Astrocyte (in vitro differentiated cells and primary cell): ENCODE measurements around the gene MAST1. TPM values are rescaled to one million over a fixed set of nuclear protein-coding genes. Genes with fewer than 3 reads are reported as not detected.

Experiments used
- DNase-seq: peaks from one replicate; pipeline ENCODE4 v3.0.0-alpha.2; 2010; ENCODE audit warnings: low read depth
- FAIRE-seq: peaks from 2 replicates; lab custom pipeline; 2011; peaks lifted over from hg19 to GRCh38; lab: Jason Lieb, UNC
- H2AFZ ChIP-seq: 2 replicates; pipeline ENCODE4 v1.6.0; 2012; ENCODE audit warnings: low read depth, low read length, inconsistent platforms
- H3K27ac ChIP-seq: 2 replicates; pipeline ENCODE4 v1.5.1; 2011; ENCODE audit warnings: low read depth, low read length, inconsistent platforms
- H3K27me3 ChIP-seq: 2 replicates; pipeline ENCODE4 v1.6.0; 2011; ENCODE audit warnings: low read length, inconsistent platforms; ENCODE audit not compliant: insufficient read depth
- H3K36me3 ChIP-seq: 2 replicates; pipeline ENCODE4 v1.5.1; 2011; ENCODE audit warnings: low read length, inconsistent platforms; ENCODE audit not compliant: insufficient read depth
- H3K4me1 ChIP-seq: 2 replicates; pipeline ENCODE4 v1.5.1; 2011; ENCODE audit warnings: low read length, inconsistent platforms; ENCODE audit not compliant: insufficient read depth
- H3K4me2 ChIP-seq: 2 replicates; pipeline ENCODE4 v1.6.0; 2012; ENCODE audit warnings: low read length, inconsistent platforms
- H3K4me3 ChIP-seq: 2 replicates; pipeline ENCODE4 v1.5.1; 2011; ENCODE audit warnings: low read depth, mild to moderate bottlenecking, low read length, inconsistent platforms; ENCODE audit not compliant: insufficient read depth
- H3K79me2 ChIP-seq: 2 replicates; pipeline ENCODE4 v1.6.0; 2012; ENCODE audit warnings: mild to moderate bottlenecking, low read length, inconsistent platforms; ENCODE audit not compliant: insufficient read depth
- H3K9ac ChIP-seq: 2 replicates; pipeline ENCODE4 v1.6.0; 2012; ENCODE audit warnings: mild to moderate bottlenecking, low read length, inconsistent platforms
- H3K9me3 ChIP-seq: 2 replicates; pipeline ENCODE4 v1.5.1; 2012; ENCODE audit warnings: low read depth, mild to moderate bottlenecking, low read length, inconsistent platforms; ENCODE audit not compliant: insufficient read depth
- H4K20me1 ChIP-seq: 2 replicates; pipeline ENCODE4 v1.6.0; 2012; ENCODE audit warnings: low read length, inconsistent platforms; ENCODE audit not compliant: insufficient read depth
- H3K27ac Mint-ChIP-seq: one replicate; pipeline ENCODE4 v1.8.0; 2021; ENCODE audit warnings: mild to moderate bottlenecking, mixed read lengths; ENCODE audit not compliant: unreplicated experiment
- H3K27me3 Mint-ChIP-seq: one replicate; pipeline ENCODE4 v1.8.0; 2021; ENCODE audit warnings: low read depth, mixed read lengths; ENCODE audit not compliant: unreplicated experiment
- H3K36me3 Mint-ChIP-seq: one replicate; pipeline ENCODE4 v1.8.0; 2021; ENCODE audit warnings: low read depth, mixed read lengths; ENCODE audit not compliant: unreplicated experiment
- H3K4me1 Mint-ChIP-seq: one replicate; pipeline ENCODE4 v1.8.0; 2021; ENCODE audit warnings: low read depth, mixed read lengths; ENCODE audit not compliant: unreplicated experiment
- H3K4me3 Mint-ChIP-seq: one replicate; pipeline ENCODE4 v1.8.0; 2021; ENCODE audit warnings: mild to moderate bottlenecking, moderate library complexity, mixed read lengths; ENCODE audit not compliant: unreplicated experiment
- H3K9me3 Mint-ChIP-seq: one replicate; pipeline ENCODE4 v1.8.0; 2021; ENCODE audit warnings: mild to moderate bottlenecking, mixed read lengths; ENCODE audit not compliant: unreplicated experiment
- CTCF ChIP-seq: IDR thresholded peaks from 2 replicates; pipeline ENCODE4 v1.5.1; 2011; ENCODE audit warnings: low read depth, mild to moderate bottlenecking, inconsistent platforms, low read length, moderate library complexity; ENCODE audit not compliant: insufficient read depth
- EZH2 ChIP-seq: IDR thresholded peaks from 2 replicates; pipeline ENCODE4 v1.6.1; 2012; ENCODE audit warnings: mild to moderate bottlenecking, low read length, inconsistent platforms; ENCODE audit not compliant: insufficient read depth
- total RNA-seq: library from RNA; stranded (reverse); gene quantifications from 2 replicates; pipeline ENCODE4 v1.2.1, GENCODE V29; 2021

Gene MAST1
- total RNA-seq, 1 donor from 2014 or later = 5.4 TPM

DNA sequence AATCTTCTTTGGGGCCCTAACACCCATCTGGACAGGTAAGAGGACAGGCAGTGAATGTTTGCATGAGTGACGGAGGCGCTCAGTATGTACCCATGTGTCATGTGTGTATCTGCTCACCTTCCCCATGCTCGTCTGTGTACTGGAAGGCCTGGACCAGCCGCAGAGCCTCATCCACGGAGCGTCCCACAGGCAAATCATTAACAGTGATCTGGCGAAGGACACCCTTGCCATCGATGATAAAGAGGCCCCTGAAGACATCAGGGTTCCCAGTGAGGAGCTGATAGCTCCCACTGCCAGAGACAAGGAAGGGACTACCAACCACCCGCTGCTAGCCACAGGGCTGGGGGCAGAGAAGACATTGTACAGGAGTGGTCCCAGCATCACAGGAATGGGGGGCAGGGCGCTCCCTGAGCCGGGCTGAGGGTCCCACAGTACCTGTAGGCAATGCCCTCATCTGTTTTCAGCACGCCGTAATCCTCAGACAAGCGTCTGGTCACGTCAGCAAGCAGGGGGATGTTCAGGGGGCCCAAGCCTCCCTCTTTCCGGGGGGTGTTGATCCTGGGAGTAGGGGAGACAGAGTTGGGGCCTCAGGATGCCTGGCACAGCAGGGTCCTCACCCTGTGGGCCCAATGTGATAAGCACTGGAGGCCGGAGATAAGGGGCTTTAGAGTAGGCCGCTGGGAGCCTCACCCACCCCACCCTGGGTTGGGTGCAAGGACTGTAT lies 38.4 kb upstream of the MAST1 start:
- Histone ChIP-seq H3K9me3 (no peaks in the 10 kb centered on the region), H3K4me3 (no peak overlapping the region), H3K36me3 (no peaks in the 10 kb centered on the region), H3K27me3 (no peaks in the 10 kb centered on the region), H3K27ac (no peak overlapping the region), H3K9ac (peak overlapping the region; percentile 85), H3K4me2 (peak overlapping the region; percentile 95), H3K4me1 (peaks cover 24% of the 10 kb centered on the region), H4K20me1 (peaks cover 11% of the 10 kb centered on the region), H3K79me2 (peaks cover 14% of the 10 kb centered on the region), H2AFZ (no peak overlapping the region)
- Mint-ChIP-seq H3K4me1 (peaks cover 10% of the 10 kb centered on the region), H3K9me3 (no peaks in the 10 kb centered on the region), H3K27me3 (peaks cover 7% of the 10 kb centered on the region), H3K27ac (no peak overlapping the region), H3K36me3 (peaks cover 2% of the 10 kb centered on the region), H3K4me3 (peak overlapping the region; percentile 88)
- DNase-seq (no peak), FAIRE-seq (no peak)
- no peak for TF ChIP-seq CTCF
- no peak for TF ChIP-seq EZH2

DNA sequence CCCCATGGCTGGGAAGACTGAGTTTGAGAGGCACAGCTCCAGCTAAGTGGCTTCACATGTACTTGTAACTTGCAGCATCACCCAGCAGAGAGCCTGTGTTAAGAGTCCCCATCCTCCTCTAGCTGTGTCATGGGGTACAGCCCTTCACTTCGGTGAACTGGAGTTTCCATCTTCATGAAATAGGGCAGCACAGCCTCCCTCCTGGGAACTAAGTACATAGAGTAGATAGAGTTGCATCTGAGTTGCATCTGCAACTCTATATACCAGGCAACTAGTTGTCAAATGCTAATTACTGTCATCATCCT lies 37.9 kb upstream of the MAST1 start:
- peaks cover 2% of the 10 kb centered on the region for H3K36me3 Mint-ChIP-seq
- FAIRE-seq = no peak
- TF ChIP-seq EZH2 (no peak), CTCF (no peak)
- Histone ChIP-seq H3K27ac (no peak overlapping the region), H3K36me3 (no peaks in the 10 kb centered on the region), H3K4me2 (peak overlapping the region; percentile 95), H3K4me3 (peak overlapping the region; percentile 82), H3K4me1 (peaks cover 24% of the 10 kb centered on the region), H2AFZ (no peak overlapping the region), H4K20me1 (peaks cover 11% of the 10 kb centered on the region), H3K9ac (peak overlapping the region; percentile 85), H3K27me3 (no peaks in the 10 kb centered on the region), H3K79me2 (peaks cover 14% of the 10 kb centered on the region), H3K9me3 (no peaks in the 10 kb centered on the region)
- H3K27ac Mint-ChIP-seq = no peak overlapping the region
- H3K9me3 Mint-ChIP-seq = no peaks in the 10 kb centered on the region
- DNase-seq = no peak
- H3K4me1 Mint-ChIP-seq = peaks cover 10% of the 10 kb centered on the region
- H3K4me3 Mint-ChIP-seq = peak overlapping the region; percentile 88
- peaks cover 7% of the 10 kb centered on the region for H3K27me3 Mint-ChIP-seq

GRCh38 chr19:12800923-12801465 lies 37.3 kb upstream of the MAST1 start:
- no peak overlapping the region for H3K27ac ChIP-seq

More at GRCh38 chr19:12800923-12801465, 37.3 kb upstream of the MAST1 start:
- no peak for DNase-seq
- H3K4me3 ChIP-seq = peak overlapping the region; percentile 82
- H3K9me3 Mint-ChIP-seq = no peaks in the 10 kb centered on the region
- peaks cover 2% of the 10 kb centered on the region for H3K36me3 Mint-ChIP-seq
- H3K9ac ChIP-seq = peak overlapping the region; percentile 85
- H3K79me2 ChIP-seq = peaks cover 14% of the 10 kb centered on the region
- FAIRE-seq = no peak
- H3K4me1 ChIP-seq = peaks cover 24% of the 10 kb centered on the region
- H3K27me3 Mint-ChIP-seq = peaks cover 7% of the 10 kb centered on the region
- H3K9me3 ChIP-seq = no peaks in the 10 kb centered on the region
- H3K27me3 ChIP-seq = no peaks in the 10 kb centered on the region
- peak overlapping the region; percentile 91 for H2AFZ ChIP-seq
- no peaks in the 10 kb centered on the region for H3K36me3 ChIP-seq
- H4K20me1 ChIP-seq = peaks cover 11% of the 10 kb centered on the region
- peak; percentile 37 for TF ChIP-seq EZH2
- TF ChIP-seq CTCF = no peak
- H3K4me3 Mint-ChIP-seq = peak overlapping the region; percentile 88
- peak overlapping the region; percentile 95 for H3K4me2 ChIP-seq
- peaks cover 6% of the 10 kb centered on the region for H3K4me1 Mint-ChIP-seq
- H3K27ac Mint-ChIP-seq = peak overlapping the region; percentile 53
